WTC11 (cell line): ENCODE data around the gene KIR2DL3. TPM values are rescaled to one million over a fixed set of nuclear protein-coding genes. Genes with fewer than 3 reads are reported as not detected.

Experiments
- ATAC-seq: fragments of 200-7000 bp; cut with Tn5 transposase; 2 replicates; pipeline ENCODE4 v1.10.0; 2021; ENCODE audit warnings: mild to moderate bottlenecking, moderate library complexity
- CTCF ChIA-PET: fragments of 300-600 bp; sonication (Branson Sonifier 250); formaldehyde crosslinking; loops from one replicate; lab custom pipeline; 2021; ENCODE audit warnings: antibody characterized with exemption; lab: Charles Lee
- POLR2A ChIA-PET: fragments of 350-600 bp; sonication (Branson Sonifier 250); formaldehyde crosslinking; loops from one replicate; lab custom pipeline; 2021; ENCODE audit warnings: antibody characterized with exemption; lab: Charles Lee
- DNase-seq: peaks from one replicate; pipeline ENCODE4 v3.0.0; 2021; ENCODE audit warnings: low spot score
- H3K27ac Mint-ChIP-seq: 2 replicates; pipeline ENCODE4 v1.8.0; 2021; ENCODE audit warnings: mixed read lengths
- H3K27me3 Mint-ChIP-seq: 2 replicates; pipeline ENCODE4 v1.8.0; 2021; ENCODE audit warnings: low read depth, mild to moderate bottlenecking, moderate library complexity, mixed read lengths
- H3K36me3 Mint-ChIP-seq: 2 replicates; pipeline ENCODE4 v1.8.0; 2021; ENCODE audit warnings: mixed read lengths
- H3K4me1 Mint-ChIP-seq: 2 replicates; pipeline ENCODE4 v1.8.0; 2022; ENCODE audit warnings: mixed read lengths
- H3K4me3 Mint-ChIP-seq: 2 replicates; pipeline ENCODE4 v1.8.0; 2021; ENCODE audit warnings: mild to moderate bottlenecking, moderate library complexity, mixed read lengths
- H3K9me3 Mint-ChIP-seq: 2 replicates; pipeline ENCODE4 v1.8.0; 2021; ENCODE audit warnings: mixed read lengths
- CBFB ChIP-seq: sonication (generic); formaldehyde crosslinking; IDR thresholded peaks from 2 replicates; pipeline ENCODE4 v1.8.1; 2022; ENCODE audit warnings: mild to moderate bottlenecking, low read depth, missing genetic modification reagents
- CREB1 ChIP-seq: sonication (generic); formaldehyde crosslinking; IDR thresholded peaks from 2 replicates; pipeline ENCODE4 v1.8.0; 2023; ENCODE audit warnings: mild to moderate bottlenecking, missing genetic modification reagents
- JAZF1 ChIP-seq: fragments of 250-450 bp; sonication (Bioruptor Pico); IDR thresholded peaks from 2 replicates; pipeline ENCODE4 v1.9.0; 2021; ENCODE audit warnings: moderate library complexity, mild to moderate bottlenecking, inconsistent platforms
- JUN ChIP-seq: sonication (generic); formaldehyde crosslinking; IDR thresholded peaks from 2 replicates; pipeline ENCODE4 v1.8.0; 2023; ENCODE audit warnings: mild to moderate bottlenecking, missing genetic modification reagents
- KAT7 ChIP-seq: sonication (generic); formaldehyde crosslinking; IDR thresholded peaks from 2 replicates; pipeline ENCODE4 v1.8.1; 2023; ENCODE audit warnings: missing genetic modification reagents, mild to moderate bottlenecking, borderline replicate concordance
- NR3C1 ChIP-seq: sonication (generic); formaldehyde crosslinking; conservative IDR thresholded peaks from 2 replicates; pipeline ENCODE4 v1.8.1; 2023; ENCODE audit warnings: low read depth, mild to moderate bottlenecking, missing genetic modification reagents
- OVOL2 ChIP-seq: fragments of 250-450 bp; sonication (Bioruptor Pico); IDR thresholded peaks from 2 replicates; pipeline ENCODE4 v1.9.0; 2021; ENCODE audit warnings: mild to moderate bottlenecking, borderline replicate concordance
- PRRX2 ChIP-seq: fragments of 250-450 bp; sonication (Bioruptor Pico); IDR thresholded peaks from 2 replicates; pipeline ENCODE4 v1.8.0; 2021; ENCODE audit warnings: mild to moderate bottlenecking
- RORB ChIP-seq: fragments of 250-450 bp; sonication (Bioruptor Pico); IDR thresholded peaks from 2 replicates; pipeline ENCODE4 v1.9.0; 2021; ENCODE audit warnings: mild to moderate bottlenecking
- TEAD1 ChIP-seq: sonication (generic); formaldehyde crosslinking; IDR thresholded peaks from 2 replicates; pipeline ENCODE4 v1.8.0; 2022; ENCODE audit warnings: mild to moderate bottlenecking, missing genetic modification reagents
- TP53 ChIP-seq: sonication (generic); formaldehyde crosslinking; IDR thresholded peaks from 2 replicates; pipeline ENCODE4 v1.8.1; 2023; ENCODE audit warnings: mild to moderate bottlenecking, missing genetic modification reagents
- ZNF219 ChIP-seq: sonication (generic); formaldehyde crosslinking; IDR thresholded peaks from 2 replicates; pipeline ENCODE4 v1.8.0; 2023; ENCODE audit warnings: missing genetic modification reagents, mild to moderate bottlenecking, borderline replicate concordance
- ZNF263 ChIP-seq: sonication (generic); formaldehyde crosslinking; IDR thresholded peaks from 2 replicates; pipeline ENCODE4 v1.8.1; 2022; ENCODE audit warnings: low read depth, mild to moderate bottlenecking, moderate library complexity, missing genetic modification reagents
- ZNF317 ChIP-seq: sonication (generic); formaldehyde crosslinking; IDR thresholded peaks from 2 replicates; pipeline ENCODE4 v1.8.1; 2023; ENCODE audit warnings: low read depth, mild to moderate bottlenecking, moderate library complexity, missing genetic modification reagents, borderline replicate concordance
- ZNF416 ChIP-seq: fragments of 250-450 bp; sonication (Bioruptor Pico); IDR thresholded peaks from 2 replicates; pipeline ENCODE4 v1.9.0; 2021; ENCODE audit warnings: mild to moderate bottlenecking, inconsistent platforms
- ZNF423 ChIP-seq: fragments of 250-450 bp; sonication (Bioruptor Pico); IDR thresholded peaks from 2 replicates; pipeline ENCODE4 v2.1.2; 2022; ENCODE audit warnings: mild to moderate bottlenecking, moderate library complexity
- total RNA-seq: library from RNA; stranded (reverse); gene quantifications from 3 replicates; pipeline ENCODE4 v1.2.3, GENCODE V29; 2021
- TF ChIP-seq, protein P1 (sequence below): sonication (generic); formaldehyde crosslinking; IDR thresholded peaks from 2 replicates; pipeline ENCODE4 v1.8.0; 2022; ENCODE audit warnings: missing genetic modification reagents
- TF ChIP-seq, protein P2 (sequence below): sonication (generic); formaldehyde crosslinking; IDR thresholded peaks from 2 replicates; pipeline ENCODE4 v1.8.1; 2023; ENCODE audit warnings: mild to moderate bottlenecking, moderate library complexity, missing genetic modification reagents
- TF ChIP-seq, protein P3 (sequence below): fragments of 250-450 bp; sonication (Bioruptor Pico); IDR thresholded peaks from 2 replicates; pipeline ENCODE4 v1.9.0; 2021; ENCODE audit warnings: mild to moderate bottlenecking

The KIR2DL3 gene
- total RNA-seq, 1 experiment from 2014 or later = not detected

DNA sequence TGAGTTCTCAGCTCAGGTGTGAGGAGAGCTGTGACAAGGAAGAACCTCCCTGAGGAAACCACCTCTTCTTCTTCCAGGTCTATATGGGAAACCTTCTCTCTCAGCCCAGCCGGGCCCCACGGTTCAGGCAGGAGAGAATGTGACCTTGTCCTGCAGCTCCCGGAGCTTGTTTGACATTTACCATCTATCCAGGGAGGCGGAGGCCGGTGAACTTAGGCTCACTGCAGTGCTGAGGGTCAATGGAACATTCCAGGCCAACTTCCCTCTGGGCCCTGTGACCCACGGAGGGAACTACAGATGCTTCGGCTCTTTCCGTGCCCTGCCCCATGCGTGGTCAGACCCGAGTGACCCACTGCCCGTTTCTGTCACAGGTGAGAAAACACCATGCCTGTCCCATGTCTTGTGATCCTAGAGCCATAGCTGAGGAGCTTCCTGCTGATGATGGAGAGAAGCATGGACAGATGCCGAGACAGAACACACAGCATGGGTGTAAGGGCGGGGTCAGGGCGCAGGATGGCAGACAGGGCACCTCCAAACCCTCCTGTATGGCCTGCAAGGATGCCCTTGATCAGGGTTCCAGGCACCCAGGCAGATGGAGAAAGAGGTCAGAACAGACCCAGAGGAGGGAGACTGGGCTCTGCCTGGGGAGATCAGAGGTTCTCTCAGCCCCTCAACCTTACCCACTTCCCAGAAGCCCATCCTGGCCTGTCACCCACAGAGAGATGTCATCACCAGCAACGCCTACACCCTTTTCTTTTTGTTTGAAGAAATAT lies 8.7 kb upstream of the KIR2DL3 start (continued):
- TF ChIP-seq ZNF219 (CRISPR knock-in tag) (no peak), PRRX2 (CRISPR knock-in tag) (no peak), CBFB (CRISPR knock-in tag) (no peak), TEAD1 (CRISPR knock-in tag) (no peak), ZNF317 (CRISPR knock-in tag) (no peak), NR3C1 (CRISPR knock-in tag) (no peak), JAZF1 (CRISPR knock-in tag) (no peak), OVOL2 (no peak)

DNA sequence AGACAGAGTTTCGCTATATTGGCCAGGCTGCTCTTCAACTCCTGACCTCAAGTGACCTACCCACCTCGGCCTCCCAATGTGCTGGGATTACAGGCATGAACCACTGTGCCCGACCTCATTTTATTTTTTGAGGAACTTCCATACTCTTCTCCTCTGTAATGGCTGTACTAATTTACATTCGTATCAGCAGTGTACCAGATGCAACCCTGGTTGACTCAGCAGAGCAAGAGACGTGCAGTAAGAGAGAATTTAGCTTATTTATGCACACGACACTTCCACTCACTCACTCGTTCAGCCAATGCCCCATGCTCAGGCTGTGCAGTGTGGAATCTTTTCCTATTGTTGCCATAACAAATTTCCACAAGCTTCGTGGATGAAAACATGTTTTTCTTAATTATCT lies 7.1 kb upstream of the KIR2DL3 start:
- peaks cover 69% of the 10 kb centered on the region for H3K36me3 Mint-ChIP-seq
- no peak for ATAC-seq
- DNase-seq = no peak
- H3K27me3 Mint-ChIP-seq = peaks cover 30% of the 10 kb centered on the region
- CTCF ChIA-PET = no interaction called here
- TF ChIP-seq KAT7 (CRISPR knock-in tag) = no peak
- TF ChIP-seq ZNF263 (CRISPR knock-in tag) = no peak
- no peak for TF ChIP-seq ZNF416 (CRISPR knock-in tag)
- TF ChIP-seq ZNF423 (CRISPR knock-in tag) = no peak
- no peak for TF ChIP-seq JUN
- TF ChIP-seq TP53 (CRISPR knock-in tag) = no peak
- TF ChIP-seq, protein P1, sequence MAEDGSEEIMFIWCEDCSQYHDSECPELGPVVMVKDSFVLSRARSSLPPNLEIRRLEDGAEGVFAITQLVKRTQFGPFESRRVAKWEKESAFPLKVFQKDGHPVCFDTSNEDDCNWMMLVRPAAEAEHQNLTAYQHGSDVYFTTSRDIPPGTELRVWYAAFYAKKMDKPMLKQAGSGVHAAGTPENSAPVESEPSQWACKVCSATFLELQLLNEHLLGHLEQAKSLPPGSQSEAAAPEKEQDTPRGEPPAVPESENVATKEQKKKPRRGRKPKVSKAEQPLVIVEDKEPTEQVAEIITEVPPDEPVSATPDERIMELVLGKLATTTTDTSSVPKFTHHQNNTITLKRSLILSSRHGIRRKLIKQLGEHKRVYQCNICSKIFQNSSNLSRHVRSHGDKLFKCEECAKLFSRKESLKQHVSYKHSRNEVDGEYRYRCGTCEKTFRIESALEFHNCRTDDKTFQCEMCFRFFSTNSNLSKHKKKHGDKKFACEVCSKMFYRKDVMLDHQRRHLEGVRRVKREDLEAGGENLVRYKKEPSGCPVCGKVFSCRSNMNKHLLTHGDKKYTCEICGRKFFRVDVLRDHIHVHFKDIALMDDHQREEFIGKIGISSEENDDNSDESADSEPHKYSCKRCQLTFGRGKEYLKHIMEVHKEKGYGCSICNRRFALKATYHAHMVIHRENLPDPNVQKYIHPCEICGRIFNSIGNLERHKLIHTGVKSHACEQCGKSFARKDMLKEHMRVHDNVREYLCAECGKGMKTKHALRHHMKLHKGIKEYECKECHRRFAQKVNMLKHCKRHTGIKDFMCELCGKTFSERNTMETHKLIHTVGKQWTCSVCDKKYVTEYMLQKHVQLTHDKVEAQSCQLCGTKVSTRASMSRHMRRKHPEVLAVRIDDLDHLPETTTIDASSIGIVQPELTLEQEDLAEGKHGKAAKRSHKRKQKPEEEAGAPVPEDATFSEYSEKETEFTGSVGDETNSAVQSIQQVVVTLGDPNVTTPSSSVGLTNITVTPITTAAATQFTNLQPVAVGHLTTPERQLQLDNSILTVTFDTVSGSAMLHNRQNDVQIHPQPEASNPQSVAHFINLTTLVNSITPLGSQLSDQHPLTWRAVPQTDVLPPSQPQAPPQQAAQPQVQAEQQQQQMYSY (CRISPR knock-in tag) = no peak
- TF ChIP-seq, protein P2, sequence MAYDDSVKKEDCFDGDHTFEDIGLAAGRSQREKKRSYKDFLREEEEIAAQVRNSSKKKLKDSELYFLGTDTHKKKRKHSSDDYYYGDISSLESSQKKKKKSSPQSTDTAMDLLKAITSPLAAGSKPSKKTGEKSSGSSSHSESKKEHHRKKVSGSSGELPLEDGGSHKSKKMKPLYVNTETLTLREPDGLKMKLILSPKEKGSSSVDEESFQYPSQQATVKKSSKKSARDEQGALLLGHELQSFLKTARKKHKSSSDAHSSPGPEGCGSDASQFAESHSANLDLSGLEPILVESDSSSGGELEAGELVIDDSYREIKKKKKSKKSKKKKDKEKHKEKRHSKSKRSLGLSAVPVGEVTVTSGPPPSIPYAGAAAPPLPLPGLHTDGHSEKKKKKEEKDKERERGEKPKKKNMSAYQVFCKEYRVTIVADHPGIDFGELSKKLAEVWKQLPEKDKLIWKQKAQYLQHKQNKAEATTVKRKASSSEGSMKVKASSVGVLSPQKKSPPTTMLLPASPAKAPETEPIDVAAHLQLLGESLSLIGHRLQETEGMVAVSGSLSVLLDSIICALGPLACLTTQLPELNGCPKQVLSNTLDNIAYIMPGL (CRISPR knock-in tag) = no peak
- TF ChIP-seq, protein P3, sequence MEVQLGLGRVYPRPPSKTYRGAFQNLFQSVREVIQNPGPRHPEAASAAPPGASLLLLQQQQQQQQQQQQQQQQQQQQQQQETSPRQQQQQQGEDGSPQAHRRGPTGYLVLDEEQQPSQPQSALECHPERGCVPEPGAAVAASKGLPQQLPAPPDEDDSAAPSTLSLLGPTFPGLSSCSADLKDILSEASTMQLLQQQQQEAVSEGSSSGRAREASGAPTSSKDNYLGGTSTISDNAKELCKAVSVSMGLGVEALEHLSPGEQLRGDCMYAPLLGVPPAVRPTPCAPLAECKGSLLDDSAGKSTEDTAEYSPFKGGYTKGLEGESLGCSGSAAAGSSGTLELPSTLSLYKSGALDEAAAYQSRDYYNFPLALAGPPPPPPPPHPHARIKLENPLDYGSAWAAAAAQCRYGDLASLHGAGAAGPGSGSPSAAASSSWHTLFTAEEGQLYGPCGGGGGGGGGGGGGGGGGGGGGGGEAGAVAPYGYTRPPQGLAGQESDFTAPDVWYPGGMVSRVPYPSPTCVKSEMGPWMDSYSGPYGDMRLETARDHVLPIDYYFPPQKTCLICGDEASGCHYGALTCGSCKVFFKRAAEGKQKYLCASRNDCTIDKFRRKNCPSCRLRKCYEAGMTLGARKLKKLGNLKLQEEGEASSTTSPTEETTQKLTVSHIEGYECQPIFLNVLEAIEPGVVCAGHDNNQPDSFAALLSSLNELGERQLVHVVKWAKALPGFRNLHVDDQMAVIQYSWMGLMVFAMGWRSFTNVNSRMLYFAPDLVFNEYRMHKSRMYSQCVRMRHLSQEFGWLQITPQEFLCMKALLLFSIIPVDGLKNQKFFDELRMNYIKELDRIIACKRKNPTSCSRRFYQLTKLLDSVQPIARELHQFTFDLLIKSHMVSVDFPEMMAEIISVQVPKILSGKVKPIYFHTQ = no peak
- no peak for TF ChIP-seq CREB1 (CRISPR knock-in tag)
- no peak for TF ChIP-seq RORB
- H3K9me3 Mint-ChIP-seq = peaks cover 93% of the 10 kb centered on the region
- POLR2A ChIA-PET = no interaction called here
- no peaks in the 10 kb centered on the region for H3K4me1 Mint-ChIP-seq
- no peak overlapping the region for H3K4me3 Mint-ChIP-seq
- H3K27ac Mint-ChIP-seq = no peak overlapping the region
